ENCODE results near the gene SVEP1.

The SVEP1 gene

DNA sequence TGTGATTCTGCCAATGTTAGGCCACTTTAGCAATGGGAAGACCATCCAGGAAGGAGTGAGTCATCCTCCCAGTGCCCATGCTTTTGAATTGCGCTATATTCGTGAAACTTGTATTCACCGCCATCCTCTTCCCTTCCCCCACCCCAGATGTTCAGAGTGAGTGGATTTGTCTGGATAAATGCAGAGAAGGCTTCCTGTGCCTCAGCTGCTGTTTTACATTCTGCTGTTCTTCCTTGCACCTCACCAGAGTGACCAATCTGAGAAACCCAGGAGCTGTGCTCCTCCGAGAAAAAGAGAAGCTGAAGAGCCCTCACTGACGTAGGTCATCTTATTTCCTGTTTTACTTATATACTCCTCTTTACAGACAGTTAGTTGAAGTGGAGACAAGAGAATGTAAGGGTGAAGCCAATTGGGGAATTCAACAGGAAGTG lies 24.6 kb upstream of the SVEP1 start:
- H3K9me3 ChIP-seq (ENCODE audit: control insufficient read depth in 1 of 2, low read length in 2 of 2) = no peaks in the 10 kb centered on the region
- no peak overlapping the region for H3K9ac ChIP-seq (ENCODE audit: low read depth in 1 of 2, low read length in 2 of 2)
- no peaks in the 10 kb centered on the region for H3K27me3 ChIP-seq (ENCODE audit: control insufficient read depth in 1 of 2, insufficient read depth in 2 of 2, low read length in 2 of 2)
- H3K36me3 ChIP-seq (ENCODE audit: control insufficient read depth in 1 of 2, insufficient read depth in 2 of 2, low read length in 2 of 2) = no peaks in the 10 kb centered on the region
- no peaks in the 10 kb centered on the region for H3K4me1 ChIP-seq (ENCODE audit: control insufficient read depth in 1 of 2, insufficient read depth in 2 of 2, low read length in 2 of 2)
- H3K4me3 ChIP-seq (ENCODE audit: low read depth in 1 of 2, low read length in 2 of 2) = no peak overlapping the region
- H3K27ac ChIP-seq (ENCODE audit: low read depth, low read length) = no peak overlapping the region

DNA sequence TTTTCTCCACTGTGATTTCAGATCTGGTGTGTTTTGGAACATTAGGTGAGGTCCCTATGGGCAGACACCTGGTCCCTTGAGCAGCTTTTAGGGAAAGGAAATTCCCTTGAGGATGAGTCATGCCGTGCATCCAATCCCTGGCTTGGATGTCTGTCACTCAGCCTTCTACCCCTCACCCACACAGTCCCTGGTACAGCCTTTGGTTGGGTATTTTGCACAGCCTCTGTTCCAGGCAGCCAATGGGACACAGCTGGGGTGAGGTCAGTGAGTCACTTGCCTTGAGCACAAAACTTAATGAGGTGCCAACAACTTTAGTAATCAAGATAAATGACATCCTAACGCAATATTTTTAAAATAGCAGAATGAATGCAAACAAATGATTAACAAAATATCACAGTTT lies 22.7 kb upstream of the SVEP1 start:
- H3K4me3 ChIP-seq (ENCODE audit: low read depth in 1 of 2, low read length in 2 of 2) = no peak overlapping the region
- H3K9ac ChIP-seq (ENCODE audit: low read depth in 1 of 2, low read length in 2 of 2) = no peak overlapping the region
- H3K9me3 ChIP-seq (ENCODE audit: control insufficient read depth in 1 of 2, low read length in 2 of 2) = no peaks in the 10 kb centered on the region
- no peaks in the 10 kb centered on the region for H3K36me3 ChIP-seq (ENCODE audit: control insufficient read depth in 1 of 2, insufficient read depth in 2 of 2, low read length in 2 of 2)
- no peaks in the 10 kb centered on the region for H3K27me3 ChIP-seq (ENCODE audit: control insufficient read depth in 1 of 2, insufficient read depth in 2 of 2, low read length in 2 of 2)
- no peaks in the 10 kb centered on the region for H3K4me1 ChIP-seq (ENCODE audit: control insufficient read depth in 1 of 2, insufficient read depth in 2 of 2, low read length in 2 of 2)
- no peak overlapping the region for H3K27ac ChIP-seq (ENCODE audit: low read depth, low read length)

DNA sequence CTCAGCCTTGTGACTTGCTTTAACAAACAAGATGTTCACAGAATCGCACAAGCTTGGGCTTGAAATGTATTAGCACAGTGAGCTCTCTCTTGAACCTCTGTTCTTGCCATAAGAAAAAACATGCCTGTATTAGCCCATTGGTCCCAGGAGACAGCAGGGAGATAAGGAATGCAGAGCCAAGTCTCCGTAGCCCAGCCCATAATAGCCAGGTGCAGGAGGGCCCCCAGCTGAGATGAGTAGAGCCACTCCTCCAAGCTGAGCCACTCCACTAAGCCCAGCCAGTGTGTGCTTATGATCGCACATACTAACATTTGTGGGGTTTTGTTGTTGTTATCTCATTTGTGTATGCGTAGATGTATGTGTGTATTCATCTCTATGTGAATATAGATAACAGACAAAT lies 21.6 kb upstream of the SVEP1 start:
- Histone ChIP-seq H3K27me3 (ENCODE audit: control insufficient read depth in 1 of 2, insufficient read depth in 2 of 2, low read length in 2 of 2) (no peaks in the 10 kb centered on the region), H3K9me3 (ENCODE audit: control insufficient read depth in 1 of 2, low read length in 2 of 2) (no peaks in the 10 kb centered on the region)

DNA sequence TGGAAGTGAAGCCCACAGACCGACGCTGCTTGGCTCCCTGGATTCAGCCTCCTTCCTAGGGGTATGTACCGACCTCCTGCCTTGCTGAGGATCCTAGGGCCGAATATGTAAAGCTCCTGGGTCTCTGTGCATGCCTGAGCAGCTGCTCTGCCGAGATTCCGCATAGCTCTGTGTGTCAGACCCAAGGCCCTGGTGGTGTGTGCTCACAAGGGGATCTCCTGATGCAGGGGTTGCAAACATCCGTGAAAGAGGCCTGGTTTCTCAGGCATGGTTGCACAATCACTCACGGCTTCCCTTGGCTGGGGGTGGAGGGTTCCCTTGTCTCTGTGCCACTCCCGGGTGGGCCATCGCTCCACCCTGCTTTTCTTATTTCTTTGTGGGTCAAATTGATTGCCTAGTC lies 19.9 kb upstream of the SVEP1 start:
- Histone ChIP-seq H3K27me3 (ENCODE audit: control insufficient read depth in 1 of 2, insufficient read depth in 2 of 2, low read length in 2 of 2) (no peaks in the 10 kb centered on the region), H3K27ac (ENCODE audit: low read depth, low read length) (no peak overlapping the region), H3K4me3 (ENCODE audit: low read depth in 1 of 2, low read length in 2 of 2) (no peak overlapping the region), H3K4me1 (ENCODE audit: control insufficient read depth in 1 of 2, insufficient read depth in 2 of 2, low read length in 2 of 2) (no peaks in the 10 kb centered on the region), H3K9ac (ENCODE audit: low read depth in 1 of 2, low read length in 2 of 2) (no peak overlapping the region), H3K36me3 (ENCODE audit: control insufficient read depth in 1 of 2, insufficient read depth in 2 of 2, low read length in 2 of 2) (no peaks in the 10 kb centered on the region), H3K9me3 (ENCODE audit: control insufficient read depth in 1 of 2, low read length in 2 of 2) (no peaks in the 10 kb centered on the region)

More for the DNA sequence above, 21.6 kb upstream of the SVEP1 start:
- Histone ChIP-seq H3K4me1 (ENCODE audit: control insufficient read depth in 1 of 2, insufficient read depth in 2 of 2, low read length in 2 of 2) (no peaks in the 10 kb centered on the region), H3K27ac (ENCODE audit: low read depth, low read length) (no peak overlapping the region), H3K9ac (ENCODE audit: low read depth in 1 of 2, low read length in 2 of 2) (no peak overlapping the region), H3K36me3 (ENCODE audit: control insufficient read depth in 1 of 2, insufficient read depth in 2 of 2, low read length in 2 of 2) (no peaks in the 10 kb centered on the region), H3K4me3 (ENCODE audit: low read depth in 1 of 2, low read length in 2 of 2) (no peak overlapping the region)

DNA sequence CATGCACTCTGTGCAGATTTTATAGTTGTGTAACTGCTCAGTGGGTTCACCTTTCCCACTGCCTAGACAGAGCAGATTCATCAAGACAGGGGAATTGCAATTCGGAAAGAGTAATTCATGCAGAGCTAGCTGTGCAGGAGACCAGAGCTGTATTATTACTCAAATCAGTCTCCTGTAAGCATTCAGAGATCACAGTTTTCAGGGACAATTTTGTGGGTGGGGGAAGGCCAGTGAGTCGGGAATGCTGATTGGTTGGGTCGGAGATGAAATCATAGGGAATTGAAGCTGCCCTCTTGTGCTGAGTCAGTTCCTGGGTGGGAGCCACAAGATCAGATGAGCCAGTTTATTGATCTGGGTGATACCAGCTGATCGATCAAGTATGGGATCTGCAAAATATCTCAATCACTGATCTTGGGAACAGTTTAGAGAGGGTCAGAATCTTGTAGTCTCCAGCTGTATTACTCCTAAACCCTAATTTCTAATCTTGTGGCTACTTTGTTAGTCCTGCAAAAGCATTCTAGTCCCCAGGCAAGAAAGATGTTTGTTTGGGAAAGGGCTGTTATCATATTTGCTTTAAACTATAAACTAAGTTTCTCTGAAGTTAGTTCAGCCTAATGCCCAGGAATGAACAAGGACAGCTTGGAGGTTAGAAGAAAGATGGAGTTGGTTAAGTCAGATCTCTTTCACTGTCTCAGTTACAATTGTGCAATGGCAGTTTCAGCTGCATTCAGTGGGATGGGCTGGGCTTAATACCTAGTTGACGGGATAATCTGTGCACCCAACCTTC lies 12.7 kb upstream of the SVEP1 start:
- no peak overlapping the region for H3K27ac ChIP-seq (ENCODE audit: low read depth, low read length)
- H3K4me3 ChIP-seq (ENCODE audit: low read depth in 1 of 2, low read length in 2 of 2) = no peak overlapping the region
- no peaks in the 10 kb centered on the region for H3K36me3 ChIP-seq (ENCODE audit: control insufficient read depth in 1 of 2, insufficient read depth in 2 of 2, low read length in 2 of 2)
- H3K9me3 ChIP-seq (ENCODE audit: control insufficient read depth in 1 of 2, low read length in 2 of 2) = no peaks in the 10 kb centered on the region
- no peak overlapping the region for H3K9ac ChIP-seq (ENCODE audit: low read depth in 1 of 2, low read length in 2 of 2)
- H3K27me3 ChIP-seq (ENCODE audit: control insufficient read depth in 1 of 2, insufficient read depth in 2 of 2, low read length in 2 of 2) = no peaks in the 10 kb centered on the region
- no peaks in the 10 kb centered on the region for H3K4me1 ChIP-seq (ENCODE audit: control insufficient read depth in 1 of 2, insufficient read depth in 2 of 2, low read length in 2 of 2)

DNA sequence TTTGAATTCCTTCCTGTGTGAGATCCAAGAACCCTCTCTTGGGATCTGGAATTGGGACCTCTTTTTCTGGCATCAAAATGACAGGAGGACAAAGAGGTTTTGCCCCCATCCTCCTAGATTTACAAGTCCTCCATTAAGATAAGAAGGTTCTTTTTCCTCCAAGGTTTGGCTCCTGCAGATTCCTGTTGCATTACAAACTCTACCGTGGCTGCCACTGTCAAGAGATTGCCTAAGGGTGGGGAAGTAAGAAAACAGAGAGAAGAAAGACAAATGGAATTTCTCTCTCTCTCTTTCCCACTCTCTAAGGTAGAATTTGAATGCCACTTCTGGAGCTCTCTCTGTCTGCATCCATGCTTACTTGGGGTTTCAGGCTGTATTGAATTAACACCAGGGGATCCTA lies 12.0 kb upstream of the SVEP1 start:
- Histone ChIP-seq H3K27me3 (ENCODE audit: control insufficient read depth in 1 of 2, insufficient read depth in 2 of 2, low read length in 2 of 2) (no peaks in the 10 kb centered on the region), H3K4me1 (ENCODE audit: control insufficient read depth in 1 of 2, insufficient read depth in 2 of 2, low read length in 2 of 2) (no peaks in the 10 kb centered on the region), H3K9ac (ENCODE audit: low read depth in 1 of 2, low read length in 2 of 2) (no peak overlapping the region), H3K27ac (ENCODE audit: low read depth, low read length) (no peak overlapping the region), H3K9me3 (ENCODE audit: control insufficient read depth in 1 of 2, low read length in 2 of 2) (no peaks in the 10 kb centered on the region), H3K36me3 (ENCODE audit: control insufficient read depth in 1 of 2, insufficient read depth in 2 of 2, low read length in 2 of 2) (no peaks in the 10 kb centered on the region), H3K4me3 (ENCODE audit: low read depth in 1 of 2, low read length in 2 of 2) (no peak overlapping the region)

DNA sequence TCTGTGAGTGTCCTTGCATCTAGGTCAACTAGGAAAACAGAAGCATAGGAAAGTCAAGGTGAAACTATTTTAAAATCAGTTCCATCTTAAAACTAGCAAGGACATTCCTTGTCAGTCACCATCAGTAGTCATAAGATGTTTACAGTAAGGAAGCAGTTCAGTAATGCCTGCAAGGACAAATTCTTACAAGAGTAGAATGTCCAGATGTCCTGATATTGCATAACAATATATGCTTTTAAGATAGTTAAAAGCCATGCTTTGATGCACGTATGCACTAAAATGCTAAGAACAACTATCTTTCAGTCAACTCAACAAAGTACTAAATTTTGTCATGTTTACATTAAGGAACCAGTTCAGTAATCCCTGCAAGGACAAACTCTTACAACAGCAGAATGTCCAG lies 11.3 kb upstream of the SVEP1 start:
- Histone ChIP-seq H3K36me3 (ENCODE audit: control insufficient read depth in 1 of 2, insufficient read depth in 2 of 2, low read length in 2 of 2) (no peaks in the 10 kb centered on the region), H3K4me3 (ENCODE audit: low read depth in 1 of 2, low read length in 2 of 2) (no peak overlapping the region), H3K4me1 (ENCODE audit: control insufficient read depth in 1 of 2, insufficient read depth in 2 of 2, low read length in 2 of 2) (no peaks in the 10 kb centered on the region), H3K9me3 (ENCODE audit: control insufficient read depth in 1 of 2, low read length in 2 of 2) (no peaks in the 10 kb centered on the region), H3K9ac (ENCODE audit: low read depth in 1 of 2, low read length in 2 of 2) (no peak overlapping the region), H3K27ac (ENCODE audit: low read depth, low read length) (no peak overlapping the region), H3K27me3 (ENCODE audit: control insufficient read depth in 1 of 2, insufficient read depth in 2 of 2, low read length in 2 of 2) (no peaks in the 10 kb centered on the region)

DNA sequence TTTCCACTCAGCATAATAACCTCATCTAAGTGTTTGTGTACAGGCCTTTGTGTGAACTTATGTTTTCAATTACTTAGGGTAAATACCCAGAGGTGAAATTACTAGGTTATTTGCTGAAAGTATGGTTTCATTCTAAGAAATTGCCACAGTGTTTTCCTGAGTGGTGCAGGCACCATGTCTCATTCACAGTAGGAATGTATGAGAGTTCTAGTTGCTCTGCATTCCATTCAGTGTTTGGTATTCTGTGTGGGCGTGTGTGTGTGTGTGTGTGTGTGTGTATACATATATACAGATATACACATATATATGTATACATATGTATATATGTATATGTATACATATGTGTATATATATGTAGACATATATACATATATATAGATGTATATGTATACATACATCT lies 8.8 kb upstream of the SVEP1 start:
- Histone ChIP-seq H3K9me3 (ENCODE audit: control insufficient read depth in 1 of 2, low read length in 2 of 2) (no peaks in the 10 kb centered on the region), H3K27ac (ENCODE audit: low read depth, low read length) (no peak overlapping the region), H3K4me3 (ENCODE audit: low read depth in 1 of 2, low read length in 2 of 2) (no peak overlapping the region), H3K9ac (ENCODE audit: low read depth in 1 of 2, low read length in 2 of 2) (no peak overlapping the region), H3K4me1 (ENCODE audit: control insufficient read depth in 1 of 2, insufficient read depth in 2 of 2, low read length in 2 of 2) (no peaks in the 10 kb centered on the region), H3K36me3 (ENCODE audit: control insufficient read depth in 1 of 2, insufficient read depth in 2 of 2, low read length in 2 of 2) (no peaks in the 10 kb centered on the region), H3K27me3 (ENCODE audit: control insufficient read depth in 1 of 2, insufficient read depth in 2 of 2, low read length in 2 of 2) (no peaks in the 10 kb centered on the region)

DNA sequence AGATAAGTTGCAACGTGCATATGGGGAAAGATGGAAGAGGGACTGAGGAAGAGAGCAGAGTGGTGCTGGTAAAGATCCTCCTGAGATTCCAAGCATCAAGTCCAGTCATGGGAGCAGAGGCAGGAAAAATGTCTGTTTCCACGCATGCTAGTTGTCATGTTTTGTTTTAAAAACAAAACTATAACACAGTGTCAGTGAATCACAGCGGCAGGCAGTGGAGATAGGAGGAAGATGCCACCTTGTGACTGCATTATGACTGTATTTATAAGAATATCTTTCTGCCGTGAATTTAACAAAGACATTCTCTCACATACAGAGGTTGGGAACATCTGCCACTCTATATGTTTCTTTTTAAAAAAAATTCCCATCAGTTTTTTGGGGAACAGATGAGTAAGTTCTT lies 3.7 kb upstream of the SVEP1 start:
- H3K27ac ChIP-seq (ENCODE audit: low read depth, low read length) = no peak overlapping the region
- H3K36me3 ChIP-seq (ENCODE audit: control insufficient read depth in 1 of 2, insufficient read depth in 2 of 2, low read length in 2 of 2) = no peaks in the 10 kb centered on the region
- peaks cover 21 to 34% of the 10 kb centered on the region in 2 donors for H3K27me3 ChIP-seq (ENCODE audit: control insufficient read depth in 1 of 2, insufficient read depth in 2 of 2, low read length in 2 of 2)
- H3K4me1 ChIP-seq (ENCODE audit: control insufficient read depth in 1 of 2, insufficient read depth in 2 of 2, low read length in 2 of 2) = no peaks in the 10 kb centered on the region
- no peak overlapping the region for H3K4me3 ChIP-seq (ENCODE audit: low read depth in 1 of 2, low read length in 2 of 2)
- H3K9ac ChIP-seq (ENCODE audit: low read depth in 1 of 2, low read length in 2 of 2) = no peak overlapping the region
- no peaks in the 10 kb centered on the region for H3K9me3 ChIP-seq (ENCODE audit: control insufficient read depth in 1 of 2, low read length in 2 of 2)

DNA sequence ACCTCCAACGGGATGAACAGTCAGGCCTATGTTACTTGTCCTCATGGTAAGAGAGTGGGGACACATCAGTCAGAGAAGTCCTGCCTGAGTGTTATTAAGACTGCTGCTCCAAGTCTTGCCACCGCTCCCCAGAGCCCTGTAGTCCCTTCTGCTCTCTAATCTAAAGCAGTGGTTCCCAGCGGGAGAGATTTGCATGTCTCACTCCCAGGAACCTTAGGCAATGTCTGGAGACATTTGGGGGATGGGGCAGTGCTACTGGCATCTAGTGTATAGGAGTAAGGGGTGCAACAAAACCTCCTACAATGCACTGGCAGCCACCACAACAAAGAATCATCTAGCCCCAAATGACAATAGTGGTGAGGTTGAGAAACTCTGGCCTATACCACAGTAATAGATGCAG lies 2.6 kb upstream of the SVEP1 start:
- Histone ChIP-seq H3K4me3 (ENCODE audit: low read depth in 1 of 2, low read length in 2 of 2) (no peak overlapping the region), H3K9me3 (ENCODE audit: control insufficient read depth in 1 of 2, low read length in 2 of 2) (no peaks in the 10 kb centered on the region), H3K9ac (ENCODE audit: low read depth in 1 of 2, low read length in 2 of 2) (no peak overlapping the region), H3K27ac (ENCODE audit: low read depth, low read length) (no peak overlapping the region), H3K36me3 (ENCODE audit: control insufficient read depth in 1 of 2, insufficient read depth in 2 of 2, low read length in 2 of 2) (no peaks in the 10 kb centered on the region), H3K4me1 (ENCODE audit: control insufficient read depth in 1 of 2, insufficient read depth in 2 of 2, low read length in 2 of 2) (no peaks in the 10 kb centered on the region), H3K27me3 (ENCODE audit: control insufficient read depth in 1 of 2, insufficient read depth in 2 of 2, low read length in 2 of 2) (peaks cover 21 to 39% of the 10 kb centered on the region in 2 donors)
